HG02678 (cell line): ENCODE measurements around the gene PRR15L.
"Not testable (repeated sequence)": the region's sequence is repeated elsewhere in the genome, so short reads cannot be mapped to it uniquely, and the experiment has no call there.

Experiments used
- ATAC-seq: cut with Tn5 transposase; IDR thresholded peaks from one replicate; pipeline ENCODE4 v1.9.1; 2021; ENCODE audit warnings: mild to moderate bottlenecking, moderate library complexity; ENCODE audit not compliant: unreplicated experiment

The PRR15L gene, protein sequence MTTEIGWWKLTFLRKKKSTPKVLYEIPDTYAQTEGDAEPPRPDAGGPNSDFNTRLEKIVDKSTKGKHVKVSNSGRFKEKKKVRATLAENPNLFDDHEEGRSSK

DNA sequence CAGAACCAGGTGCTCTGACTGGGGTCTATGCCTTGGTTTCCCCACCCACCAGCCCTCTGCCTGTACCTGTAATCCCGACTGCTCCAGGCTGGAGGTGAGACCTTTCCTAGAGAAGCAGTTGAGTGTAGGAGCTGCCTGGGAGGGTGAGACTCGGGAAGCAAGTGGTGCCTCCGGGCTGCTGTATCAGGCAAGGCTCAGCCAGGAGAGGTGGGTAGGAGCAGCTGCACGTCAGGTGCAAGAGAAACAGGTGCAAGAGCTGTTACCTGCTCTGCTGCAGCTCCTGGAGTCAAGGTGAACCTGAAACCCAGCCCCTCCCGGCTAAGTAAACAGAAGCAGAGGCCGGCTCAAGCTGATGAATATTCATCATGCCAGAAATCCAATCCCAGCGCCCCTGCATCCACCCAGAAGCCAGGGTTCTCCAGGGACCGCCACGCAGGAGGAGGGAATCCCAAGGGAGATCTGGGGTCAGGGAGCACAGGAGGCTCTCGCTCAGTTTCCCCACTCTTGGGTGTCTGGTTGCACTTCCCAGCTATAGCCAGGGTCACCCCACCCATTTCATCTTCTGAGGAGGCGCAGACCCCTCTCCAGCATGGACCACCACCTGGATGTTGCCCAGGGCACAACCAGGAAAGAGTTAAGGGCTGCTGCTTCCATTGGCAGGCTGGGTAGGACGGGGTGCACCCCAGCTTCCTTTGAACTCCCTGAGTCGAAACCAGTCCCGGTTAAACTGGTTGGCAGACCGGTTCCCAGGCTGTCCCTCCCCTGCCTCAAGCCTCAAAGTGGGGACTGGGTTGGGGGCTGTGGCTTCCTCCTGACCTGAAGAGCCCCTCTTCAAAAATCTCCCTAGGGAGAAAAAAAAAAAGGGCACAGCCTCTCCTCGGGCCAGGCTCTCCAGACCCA is at the start of gene PRR15L:
Gene PRR15L, minus strand, starts transcription at position 293 of the 900 bp plus-strand sequence. CDS start 4,649 bp downstream, outside the sequence.
- ATAC-seq: no peak

DNA sequence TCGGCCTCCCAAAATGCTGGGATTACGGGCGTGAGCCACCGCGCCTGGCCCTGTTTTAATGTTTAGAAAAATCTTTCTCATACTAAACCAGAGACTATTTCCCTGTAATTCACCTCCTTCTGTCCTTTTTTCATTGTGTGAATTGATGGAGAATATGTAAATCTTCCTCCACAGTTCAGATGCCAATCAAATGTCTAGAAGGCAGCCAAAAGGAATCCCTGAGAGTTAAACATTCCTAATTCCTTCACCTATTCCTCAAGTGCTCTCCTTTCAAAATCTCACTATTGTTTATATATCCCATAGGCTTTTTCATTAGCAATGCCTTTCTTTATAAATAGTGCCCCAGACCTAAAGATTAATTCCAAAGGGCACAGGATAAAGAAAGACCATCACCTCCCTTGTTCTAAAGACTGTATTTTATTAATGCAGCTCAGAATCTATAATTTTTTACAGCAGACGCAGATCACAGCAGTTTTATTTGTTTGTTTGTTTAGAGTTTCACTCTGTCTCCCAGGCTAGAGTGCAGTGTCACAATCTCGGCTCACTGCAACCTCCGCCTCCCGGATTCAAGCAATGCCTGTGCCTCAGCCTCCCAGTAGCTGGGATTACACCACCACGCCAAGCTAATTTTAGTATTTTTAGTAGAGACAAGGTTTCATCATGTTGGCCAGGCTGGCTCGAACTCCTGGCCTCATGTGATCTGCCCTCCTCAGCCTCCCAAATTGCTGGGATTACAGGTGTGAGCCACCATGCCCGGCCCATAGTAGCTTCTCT is 49.4 kb upstream of the PRR15L start:
- ATAC-seq: no peak

DNA sequence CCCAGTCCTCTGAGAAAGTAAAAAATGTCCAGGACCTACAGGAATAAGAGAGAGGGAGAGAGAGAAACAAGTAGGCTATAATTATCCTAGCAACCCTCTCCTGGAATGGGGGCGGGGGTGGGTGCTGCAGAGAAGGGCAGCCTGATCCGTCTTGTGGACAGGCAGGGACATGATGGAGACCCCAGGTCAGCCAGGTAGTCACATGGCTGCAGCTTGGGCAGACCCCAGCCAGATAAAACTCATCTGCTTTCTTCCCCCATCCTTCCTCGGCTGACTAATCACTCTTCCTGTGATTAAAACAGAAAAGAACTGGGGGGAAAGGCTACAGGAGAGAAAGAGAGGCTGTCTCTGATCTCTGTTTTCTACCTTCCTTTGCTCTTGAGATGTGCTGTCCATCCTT is 47.3 kb upstream of the PRR15L start:
- ATAC-seq: no peak

DNA sequence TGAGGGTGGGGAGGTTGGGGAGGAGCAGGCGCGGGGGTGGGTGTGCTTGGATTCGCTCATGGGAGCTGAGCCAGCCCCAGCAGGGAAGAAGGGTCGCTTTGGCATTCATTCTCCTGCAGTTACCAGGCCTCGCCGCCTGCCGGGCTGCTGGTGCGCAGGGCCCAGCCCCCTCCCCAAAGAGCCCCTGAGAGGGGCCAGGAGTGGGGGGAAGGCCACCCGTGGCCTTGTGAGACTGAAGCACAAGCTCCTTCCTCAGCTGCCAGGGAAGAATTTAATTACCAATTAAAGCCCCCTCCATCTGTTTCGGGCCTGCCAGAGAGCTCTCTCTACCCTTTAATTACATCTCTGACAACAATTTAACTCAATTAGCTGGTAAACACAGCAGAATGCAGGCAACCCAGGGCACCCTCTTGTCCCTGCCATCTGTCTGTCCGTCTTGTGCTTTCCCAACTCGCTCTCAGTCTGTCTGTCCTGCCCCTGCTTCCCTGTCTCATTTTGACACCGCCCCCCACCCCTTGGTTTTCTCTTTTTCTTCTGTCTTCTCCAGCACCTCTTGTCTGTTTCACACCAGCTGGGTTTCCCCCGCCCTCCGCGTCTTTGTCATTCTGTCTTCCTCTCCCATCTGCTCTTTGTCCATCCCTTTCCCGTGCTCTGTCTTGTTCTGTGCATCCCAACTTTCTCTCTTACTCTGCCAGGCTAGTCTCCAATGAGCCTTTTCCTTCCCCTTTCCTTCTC is 45.9 kb upstream of the PRR15L start:
- no peak for ATAC-seq

DNA sequence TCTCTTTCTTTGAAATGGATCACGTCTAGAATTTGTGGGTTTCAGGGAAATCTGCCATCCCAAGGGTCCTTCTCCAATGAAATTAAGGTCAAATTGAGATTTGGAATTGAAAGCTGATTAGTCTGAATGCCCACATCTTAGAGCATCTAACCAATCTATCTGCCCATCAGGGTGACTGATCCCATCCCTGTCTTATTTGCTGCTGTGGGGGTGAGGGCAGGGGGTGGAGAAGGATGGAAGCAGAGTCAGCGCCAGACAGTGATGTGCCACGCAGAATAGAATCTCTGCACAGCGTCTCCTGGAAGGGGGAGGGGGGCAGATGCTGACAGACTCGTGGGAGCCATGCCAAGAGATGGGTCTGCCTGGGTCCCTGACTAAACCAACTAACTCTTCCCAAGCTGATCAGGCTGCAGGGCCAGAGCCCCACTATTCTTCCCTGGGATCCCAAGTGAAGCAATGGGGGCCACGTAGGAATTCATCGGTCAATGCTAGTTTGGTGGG is 45.3 kb upstream of the PRR15L start:
- ATAC-seq: no peak

DNA sequence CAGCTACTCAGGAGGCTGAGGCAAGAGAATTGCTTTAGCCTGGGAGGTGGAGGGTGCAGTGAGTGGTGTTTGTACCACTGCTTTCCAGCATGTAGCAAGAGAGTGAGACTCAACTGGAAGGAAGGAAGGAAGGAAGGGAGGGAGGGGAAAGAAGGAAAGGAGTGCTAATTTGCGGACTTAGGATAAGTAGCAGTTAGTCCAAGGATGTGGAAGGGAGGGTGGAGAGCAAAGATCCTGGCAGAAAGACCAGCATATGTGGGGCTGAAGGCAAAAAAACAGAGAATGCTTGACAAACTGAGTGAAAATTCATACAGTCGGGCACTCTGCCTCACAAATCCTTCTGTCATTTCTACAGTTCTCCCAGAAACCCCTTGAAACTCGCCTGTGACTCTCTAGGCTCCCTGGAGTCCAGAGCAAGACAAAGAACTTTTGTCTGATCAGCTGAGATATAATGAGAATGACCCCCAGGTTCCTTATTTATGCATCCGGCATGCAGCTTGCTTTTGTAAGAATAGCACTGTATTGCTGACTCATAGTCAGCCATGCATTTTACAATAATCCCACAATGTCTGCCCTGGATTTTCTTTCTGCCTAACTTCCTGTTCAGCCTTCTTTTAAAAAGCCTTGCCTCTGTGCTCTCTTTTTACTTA is 44.7 kb upstream of the PRR15L start:
- ATAC-seq: no peak

DNA sequence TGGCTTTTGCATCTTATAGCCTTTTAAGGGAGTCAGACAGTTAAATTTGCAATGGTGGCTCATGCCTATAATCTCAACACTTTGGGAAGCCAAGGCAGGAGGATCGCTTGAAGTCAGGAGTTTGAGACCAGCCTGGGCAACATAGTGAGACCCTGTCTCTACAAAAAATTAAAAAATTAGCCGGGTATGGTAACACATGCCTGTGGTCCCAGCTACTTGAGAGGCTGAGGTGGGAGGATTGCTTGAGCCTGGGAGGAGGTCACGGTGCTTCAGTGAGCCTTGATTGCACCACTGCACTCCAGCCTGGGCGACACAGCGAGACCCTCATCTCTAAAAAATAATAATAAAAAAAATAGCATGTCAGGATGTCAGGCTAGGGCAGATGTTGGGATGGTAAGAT is 44.0 kb upstream of the PRR15L start:
- ATAC-seq: not testable (repeated sequence)

DNA sequence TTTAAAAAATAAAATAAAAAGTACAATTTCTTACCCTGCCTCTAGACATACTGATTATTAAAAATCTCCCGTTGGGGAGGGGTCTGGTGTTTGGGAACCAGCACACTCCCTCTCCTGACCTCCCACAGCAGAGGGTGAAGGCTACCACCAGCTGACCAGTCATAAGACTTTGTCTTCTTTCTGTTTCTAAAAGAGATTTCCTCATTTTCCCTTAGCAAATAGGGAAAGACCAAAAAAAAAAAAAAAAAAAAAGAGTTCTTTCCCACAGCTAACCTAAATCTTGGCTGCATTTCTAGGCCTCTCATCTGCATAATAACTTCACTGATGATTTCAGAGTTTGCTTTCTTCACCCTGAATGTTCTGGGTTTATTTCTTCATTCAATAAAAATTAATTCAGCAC is 43.5 kb upstream of the PRR15L start:
- ATAC-seq: no peak

DNA sequence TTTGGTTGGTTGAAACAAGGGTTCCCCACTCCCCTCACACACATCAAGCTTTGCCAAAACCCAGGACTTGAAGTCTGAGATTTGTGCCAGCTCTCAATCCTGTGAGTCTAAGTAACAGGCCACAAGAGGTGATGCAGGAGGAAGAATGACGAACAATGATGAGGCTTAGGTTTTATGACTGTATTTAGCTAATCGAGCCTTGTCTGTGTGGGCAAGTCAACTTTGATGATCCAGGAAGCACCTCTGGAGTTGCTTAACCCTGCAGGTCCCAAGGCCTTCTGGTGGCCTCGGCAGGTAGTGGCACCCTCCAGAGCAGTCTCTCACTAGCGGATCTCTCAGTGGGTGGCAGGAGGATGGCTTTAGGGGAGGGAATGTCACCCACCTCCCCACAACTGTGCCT is 41.9 kb upstream of the PRR15L start:
- no peak for ATAC-seq

DNA sequence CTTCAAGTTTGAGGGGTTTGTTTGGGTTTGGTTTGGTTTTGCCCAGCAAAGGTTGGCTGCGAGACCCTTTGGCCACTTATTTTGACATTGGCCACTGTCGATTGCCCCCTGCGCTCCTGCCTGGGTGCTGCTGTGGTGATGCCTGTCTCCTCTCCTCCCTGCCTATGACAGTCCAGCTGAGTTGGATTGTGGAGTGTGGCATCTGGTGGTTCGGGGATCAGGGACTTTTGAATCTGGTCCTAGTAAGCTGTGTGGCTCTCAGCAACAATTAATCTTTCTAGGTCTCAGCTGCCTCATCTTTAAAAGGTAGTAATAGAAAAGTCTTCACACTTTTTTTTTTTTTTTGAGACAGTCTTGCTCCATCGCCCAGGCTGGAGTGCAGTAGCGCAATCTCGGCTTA is 40.4 kb upstream of the PRR15L start:
- no peak for ATAC-seq

DNA sequence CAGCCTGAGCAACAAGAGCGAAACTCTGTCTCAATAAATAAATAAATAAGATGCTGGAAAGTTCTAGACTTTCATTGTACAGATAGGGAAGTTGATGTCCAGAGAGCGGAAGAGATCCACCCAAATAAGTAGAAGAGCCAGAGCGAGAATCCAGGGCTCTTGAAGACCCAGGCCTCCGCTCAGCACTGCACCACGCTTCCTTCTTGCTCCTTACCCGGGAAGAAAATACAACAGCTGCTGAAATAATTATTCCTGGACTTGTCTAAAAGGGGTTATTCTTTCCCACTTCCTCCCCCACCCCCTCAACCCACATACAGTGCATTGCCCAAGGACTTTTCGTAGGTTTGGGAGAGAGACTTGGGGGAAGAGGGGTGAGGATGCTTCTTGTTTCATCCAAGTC is 39.9 kb upstream of the PRR15L start:
- ATAC-seq: no peak

DNA sequence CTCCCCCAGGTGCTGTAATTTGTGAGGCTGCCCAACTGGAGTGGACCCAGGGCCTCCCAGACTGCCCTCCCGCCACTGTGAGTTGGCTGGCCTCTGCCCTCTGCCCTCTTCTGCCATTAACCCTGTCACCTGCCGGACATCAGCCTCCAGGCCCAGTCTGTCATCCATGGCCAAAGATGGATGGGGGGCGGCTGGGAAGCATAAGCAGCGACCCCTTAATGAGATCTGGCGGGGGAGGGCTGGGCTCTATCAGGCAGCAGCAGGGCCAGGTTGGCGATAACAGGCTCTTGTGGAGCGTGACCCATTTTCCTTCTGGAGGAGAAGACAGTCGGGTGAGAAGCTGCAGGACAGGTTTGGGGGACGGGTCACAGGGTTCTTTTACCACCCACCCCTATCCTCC is 38.5 kb upstream of the PRR15L start:
- ATAC-seq: no peak

DNA sequence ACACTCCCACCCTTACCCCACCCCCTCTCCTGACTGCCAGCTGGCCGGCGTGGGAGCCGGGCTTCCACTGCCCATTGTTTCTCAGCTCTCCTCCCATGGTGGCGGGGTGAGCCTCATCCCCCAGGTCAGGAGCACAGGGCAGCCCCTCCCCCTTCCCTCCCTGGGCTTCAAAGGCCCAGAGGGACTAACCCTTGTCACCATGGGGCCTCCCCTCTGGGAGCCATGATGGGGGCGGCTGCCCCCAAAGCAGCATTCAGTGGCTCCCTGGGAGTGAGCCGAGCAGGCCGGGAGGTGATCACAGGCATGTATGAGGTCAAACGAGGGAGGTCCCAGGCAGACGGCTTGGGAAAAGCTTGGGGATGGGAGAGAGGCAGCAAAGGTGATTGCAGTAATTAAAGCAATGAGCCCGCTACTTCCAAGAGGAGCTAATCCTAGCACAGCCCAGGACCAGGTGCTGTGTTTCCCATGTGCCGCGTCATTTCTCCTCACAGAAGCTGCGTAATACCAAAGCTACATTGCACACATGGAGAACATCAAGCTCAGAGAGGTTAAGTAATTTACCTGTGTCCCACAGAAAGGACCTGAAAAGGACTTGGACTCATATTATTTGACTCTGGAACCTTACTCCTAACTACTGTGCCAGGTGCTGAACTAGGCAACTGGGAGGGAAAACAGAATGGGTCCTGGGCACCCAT is 37.7 kb upstream of the PRR15L start:
- no peak for ATAC-seq

DNA sequence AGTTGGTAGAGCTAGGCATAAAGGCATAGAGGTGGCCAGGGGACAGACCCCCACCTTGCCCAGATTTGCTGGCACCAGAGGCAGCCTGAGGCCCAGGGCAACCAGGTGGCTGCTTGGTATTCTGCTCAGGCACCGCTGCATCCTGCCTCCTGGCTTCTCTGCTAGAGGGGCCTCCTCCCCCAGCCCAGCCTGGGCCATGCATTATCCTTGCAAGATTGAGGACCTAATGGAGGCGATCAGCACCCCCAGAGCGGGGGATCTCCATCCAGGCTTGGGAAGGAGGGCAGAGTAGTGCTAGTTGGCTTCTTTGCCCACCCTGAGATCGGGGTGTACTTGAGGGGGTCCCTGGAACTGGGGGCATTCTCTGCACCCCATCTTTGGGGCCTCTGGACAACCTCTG is 37.0 kb upstream of the PRR15L start:
- no peak for ATAC-seq

DNA sequence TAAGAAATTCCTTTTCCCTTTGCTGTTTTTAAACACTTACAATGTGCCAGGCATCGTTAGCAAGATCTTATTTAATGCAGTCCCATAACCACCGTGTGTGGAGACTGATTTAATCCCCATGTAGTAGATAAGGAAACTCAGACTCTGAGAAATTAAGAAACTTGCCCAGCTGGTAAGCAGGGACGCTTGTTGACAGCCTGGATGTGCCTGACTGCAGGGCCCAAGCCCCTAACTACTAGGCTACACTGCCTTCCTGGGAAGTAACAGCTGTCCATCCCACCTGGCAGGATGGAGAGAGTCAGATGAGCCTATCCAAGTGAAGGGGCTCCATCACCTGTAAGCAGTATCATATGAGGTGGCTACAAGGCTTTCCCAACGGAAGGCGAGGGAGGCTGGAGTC is 36.3 kb upstream of the PRR15L start:
- no peak for ATAC-seq

DNA sequence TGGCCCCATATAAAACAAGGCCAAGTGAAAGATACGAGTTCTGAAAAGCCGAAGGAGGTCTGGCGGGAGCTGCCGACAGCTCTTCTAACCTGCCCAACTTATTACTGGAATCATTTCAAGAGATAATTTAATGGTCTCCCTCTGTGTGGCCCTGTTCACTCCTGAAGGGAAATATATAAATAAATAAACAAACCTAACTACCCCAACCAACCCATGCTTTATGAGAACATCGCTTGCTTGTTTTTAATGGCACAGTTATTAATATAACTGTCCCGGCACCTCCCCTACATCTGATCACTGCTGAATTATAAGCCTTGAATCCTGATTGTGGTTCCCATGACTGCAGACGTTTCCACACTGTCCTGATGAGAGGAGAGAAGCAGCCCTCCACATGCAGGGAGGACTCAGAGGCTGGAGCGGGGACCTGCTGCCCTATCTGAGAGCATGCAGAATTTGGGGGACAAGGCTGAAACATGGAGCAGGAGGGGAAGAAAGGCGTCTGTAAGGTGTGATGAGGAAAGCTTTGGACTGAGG is 35.4 kb upstream of the PRR15L start:
- no peak for ATAC-seq

DNA sequence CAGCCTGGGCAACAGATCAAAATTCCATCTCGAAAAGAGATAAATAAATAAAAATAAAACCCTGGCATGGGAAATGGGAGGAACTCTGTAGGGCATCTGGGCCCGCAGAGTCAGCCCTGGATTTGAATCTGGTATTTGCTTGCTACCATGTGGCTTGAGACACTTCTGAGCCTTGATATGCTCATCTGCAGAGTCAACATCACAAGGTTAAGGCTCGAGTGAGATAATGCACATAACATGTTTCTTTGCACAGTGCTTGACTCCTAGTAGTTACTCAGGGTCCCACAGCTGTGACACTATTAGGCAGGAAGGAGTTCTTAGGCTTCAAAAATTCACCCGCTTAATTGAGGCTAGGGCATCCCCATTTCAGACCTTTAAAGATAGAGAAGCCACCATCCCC is 34.5 kb upstream of the PRR15L start:
- no peak for ATAC-seq

DNA sequence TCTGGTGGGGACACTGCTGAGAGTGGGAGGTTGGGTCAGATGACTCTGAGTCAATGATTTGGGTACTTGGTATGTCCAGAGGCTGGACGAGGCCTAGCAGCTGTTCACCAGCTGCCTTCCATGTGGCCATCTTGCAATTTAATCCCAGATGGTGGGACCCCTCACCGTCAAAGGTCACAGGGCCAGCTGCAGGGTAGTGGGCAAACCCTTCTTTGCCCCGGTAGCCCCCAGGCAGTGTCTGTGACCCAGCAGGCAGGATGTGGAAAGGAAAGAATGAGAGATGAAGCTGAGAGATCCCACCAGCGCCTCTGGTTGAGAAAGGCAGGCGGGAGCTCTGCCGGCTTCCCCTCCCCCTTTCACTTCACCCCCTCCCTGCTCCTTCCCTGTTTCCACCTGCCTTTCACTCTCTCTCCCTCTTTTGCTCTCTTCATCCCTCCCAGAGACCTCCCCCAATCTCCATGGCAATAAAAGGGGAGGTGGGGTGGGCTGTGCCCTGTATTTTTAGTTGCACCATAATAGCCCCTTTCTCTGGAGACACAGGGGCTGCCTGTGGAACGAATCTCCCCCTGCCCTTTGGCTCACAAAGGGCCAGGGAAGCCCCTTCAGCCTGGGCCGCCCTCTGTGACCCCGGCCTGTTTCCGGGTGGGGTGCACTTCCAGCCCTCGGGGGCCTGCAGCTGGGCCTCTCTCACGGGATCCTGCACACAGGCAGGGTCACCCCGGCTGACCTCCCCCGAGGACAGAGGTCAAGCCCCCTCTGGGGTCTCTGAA is 33.5 kb upstream of the PRR15L start:
- no peak for ATAC-seq

DNA sequence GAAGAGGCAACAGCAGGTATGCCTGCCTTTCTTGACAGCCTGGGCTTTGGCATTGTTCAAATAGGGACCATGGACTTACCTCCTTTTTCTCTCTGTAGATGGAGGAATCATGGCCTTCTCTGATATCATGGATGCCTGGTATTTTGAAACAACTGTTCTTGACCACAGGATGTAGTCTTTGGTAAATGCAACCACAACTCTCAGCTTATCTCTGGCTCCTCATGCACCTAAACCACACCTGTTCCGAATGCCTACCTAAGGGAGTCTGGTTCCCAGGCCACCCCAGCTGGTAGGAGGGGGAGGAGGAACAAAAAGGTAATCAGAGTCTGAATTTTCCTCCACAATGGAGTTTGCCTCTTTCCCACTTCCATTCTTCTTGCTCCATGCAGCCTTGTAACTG is 32.0 kb upstream of the PRR15L start:
- no peak for ATAC-seq
